GM19372 (cell line): ENCODE data around the gene USP53.
"Not testable (repeated sequence)": the region's sequence is repeated elsewhere in the genome, so short reads cannot be mapped to it uniquely, and the experiment has no call there.

ENCODE experiments used
- ATAC-seq: cut with Tn5 transposase; IDR thresholded peaks from one replicate; pipeline ENCODE4 v1.9.1; 2021; ENCODE audit warnings: mild to moderate bottlenecking, low read depth, moderate library complexity; ENCODE audit not compliant: unreplicated experiment

Gene USP53

GRCh38 chr4:119212234-119212963 is at the start of gene USP53:
TSS of gene USP53 (plus strand) at chr4:119212713. CDS start at chr4:119239760, 27,047 bp downstream.
- peak; percentile 92 for ATAC-seq

- ATAC-seq = no peak
Measured at GRCh38 chr4:119165767-119166166, 46.7 kb upstream of the USP53 start.

- ATAC-seq = no peak
Measured at GRCh38 chr4:119170195-119170594, 42.3 kb upstream of the USP53 start.

DNA sequence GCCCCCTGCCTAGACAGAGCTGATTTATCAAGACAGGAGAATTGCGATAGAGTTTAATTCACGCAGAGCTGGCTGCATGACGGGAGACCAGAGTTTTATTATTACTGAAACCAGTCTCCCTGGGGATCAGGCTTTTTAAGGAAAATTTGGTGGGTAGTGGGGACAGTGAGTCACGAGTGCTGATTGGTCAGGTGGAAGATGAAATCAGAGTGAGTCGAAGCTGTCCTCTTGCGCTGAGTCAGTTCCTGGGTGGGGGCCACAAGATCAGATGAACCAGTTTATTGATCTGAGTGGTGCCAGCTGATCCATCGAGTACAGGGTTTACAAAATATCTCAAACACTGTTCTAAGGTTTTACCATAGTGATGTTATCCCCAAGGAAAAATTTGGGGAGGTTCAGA is 40.3 kb upstream of the USP53 start:
- no peak for ATAC-seq

DNA sequence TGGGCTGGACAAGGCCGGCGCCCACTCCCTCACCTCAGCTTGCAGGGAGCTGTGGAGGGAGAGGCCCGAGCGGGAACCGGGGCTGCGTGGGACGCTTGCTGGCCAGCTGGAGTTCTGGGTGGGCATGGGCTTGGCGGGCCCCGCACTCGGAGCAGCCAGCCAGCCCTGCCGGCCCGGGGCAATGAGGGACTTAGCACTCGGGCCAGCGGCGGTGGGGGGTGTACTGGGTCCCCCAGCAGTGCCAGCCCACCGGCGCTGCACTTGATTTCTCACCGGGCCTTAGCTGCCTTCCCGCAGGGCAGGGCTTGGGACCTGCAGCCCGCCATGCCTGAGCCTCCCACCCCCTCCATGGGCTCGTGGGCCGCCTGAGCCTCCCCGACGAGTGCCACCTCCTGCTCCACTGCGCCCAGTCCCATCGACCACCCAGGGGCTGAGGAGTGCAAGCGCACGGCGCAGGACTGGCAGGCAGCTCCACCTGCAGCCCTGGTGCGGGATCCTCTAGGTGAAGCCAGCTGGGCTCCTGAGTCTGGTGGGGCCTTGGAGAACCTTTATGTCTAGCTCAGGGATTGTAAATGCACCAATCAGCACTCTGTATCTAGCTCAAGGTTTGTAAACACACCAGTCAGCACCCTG is 38.7 kb upstream of the USP53 start:
- not testable (repeated sequence) for ATAC-seq

GRCh38 chr4:119179011-119179410 is 33.5 kb upstream of the USP53 start:
- ATAC-seq = no peak

DNA sequence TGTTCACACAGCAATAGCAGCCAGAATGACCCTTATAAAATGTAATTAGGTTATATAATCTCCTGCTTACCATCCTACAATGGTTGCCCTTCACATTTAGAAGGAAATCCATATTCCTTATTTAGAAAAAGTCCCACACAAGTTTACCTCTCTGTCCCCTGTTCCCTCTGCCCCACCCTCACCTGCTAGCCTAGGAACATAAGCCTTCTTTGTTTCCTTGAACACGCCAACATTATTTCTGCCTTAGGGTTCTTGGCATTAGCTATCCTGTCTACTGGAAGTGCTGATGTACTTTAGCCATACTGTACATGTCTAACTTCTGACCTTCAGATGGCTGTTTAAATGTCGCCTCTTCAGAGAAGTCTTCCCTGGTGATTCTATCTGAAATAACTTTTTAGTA is 28.4 kb upstream of the USP53 start:
- no peak for ATAC-seq

GRCh38 chr4:119189638-119190037 is 22.9 kb upstream of the USP53 start:
- ATAC-seq = no peak

DNA sequence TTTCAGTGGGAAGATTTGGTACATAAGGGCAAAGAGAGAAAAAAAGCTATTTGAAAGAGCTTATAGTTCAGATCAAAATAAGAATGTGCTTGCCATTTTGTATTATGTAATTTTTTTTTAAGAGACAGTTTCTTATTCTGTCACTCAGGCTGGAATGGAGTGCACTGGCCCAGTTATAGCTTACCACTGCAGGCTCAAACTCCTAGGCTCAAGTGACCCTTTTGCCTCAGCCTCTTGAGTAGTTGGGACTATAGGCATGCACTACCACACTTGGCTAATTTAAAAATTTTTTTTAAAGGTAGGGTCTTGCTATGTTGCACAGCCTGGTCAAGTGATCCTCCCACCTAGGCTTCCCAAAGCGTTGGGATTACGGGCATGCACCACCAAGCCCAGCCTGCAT is 22.2 kb upstream of the USP53 start:
- ATAC-seq = no peak

DNA sequence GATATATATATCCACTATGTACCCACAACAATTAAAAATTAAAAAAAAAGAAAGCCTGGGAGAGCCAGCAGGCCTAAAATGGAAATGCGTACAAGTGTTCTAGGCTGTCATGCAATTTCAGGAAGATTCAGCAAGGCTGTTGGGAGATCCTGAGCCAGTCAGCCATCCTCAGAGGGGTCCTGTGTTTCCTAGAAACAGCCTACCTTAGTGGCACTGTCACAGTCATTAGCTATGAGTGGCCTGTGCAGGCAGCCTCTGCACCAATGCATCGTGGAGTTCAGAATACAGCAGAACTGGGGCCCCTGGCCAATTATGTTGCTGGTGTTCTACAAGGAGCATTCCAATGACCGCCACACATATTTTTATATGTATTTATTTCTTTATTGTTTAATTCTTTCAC is 21.0 kb upstream of the USP53 start:
- ATAC-seq = no peak

DNA sequence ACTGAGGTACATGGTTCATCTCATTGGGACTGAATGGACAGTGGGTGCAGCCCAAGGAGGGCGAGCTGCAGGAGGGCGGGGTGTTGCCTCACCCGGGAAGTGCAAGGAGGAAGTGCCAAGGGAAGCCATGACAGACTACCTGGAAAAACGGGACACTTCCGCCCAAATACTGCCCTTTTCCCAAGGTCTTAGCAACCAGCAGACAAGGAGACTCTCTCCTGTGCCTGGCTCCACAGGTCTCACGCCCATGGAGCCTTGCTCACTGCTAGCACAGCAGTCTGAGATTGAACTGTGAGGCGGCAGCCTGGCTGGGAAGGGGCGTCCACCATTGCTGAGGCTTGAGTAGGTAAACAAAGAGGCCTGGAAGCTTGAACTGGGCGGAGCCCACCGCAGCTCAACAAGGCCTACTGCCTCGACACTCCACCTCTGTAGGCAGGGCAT is 14.7 kb upstream of the USP53 start:
- ATAC-seq = no peak

GRCh38 chr4:119204916-119205315 is 7.6 kb upstream of the USP53 start:
- no peak for ATAC-seq

GRCh38 chr4:119205690-119206089 is 6.8 kb upstream of the USP53 start:
- ATAC-seq = no peak

- no peak for ATAC-seq
Measured at GRCh38 chr4:119206178-119206577, 6.3 kb upstream of the USP53 start.

GRCh38 chr4:119207051-119207450 is 5.5 kb upstream of the USP53 start:
- ATAC-seq = no peak

GRCh38 chr4:119209077-119209476 is 3.4 kb upstream of the USP53 start:
- no peak for ATAC-seq

GRCh38 chr4:119209586-119209985 is 2.9 kb upstream of the USP53 start:
- ATAC-seq = no peak

GRCh38 chr4:119210775-119211174 is 1.7 kb upstream of the USP53 start:
- no peak for ATAC-seq

DNA sequence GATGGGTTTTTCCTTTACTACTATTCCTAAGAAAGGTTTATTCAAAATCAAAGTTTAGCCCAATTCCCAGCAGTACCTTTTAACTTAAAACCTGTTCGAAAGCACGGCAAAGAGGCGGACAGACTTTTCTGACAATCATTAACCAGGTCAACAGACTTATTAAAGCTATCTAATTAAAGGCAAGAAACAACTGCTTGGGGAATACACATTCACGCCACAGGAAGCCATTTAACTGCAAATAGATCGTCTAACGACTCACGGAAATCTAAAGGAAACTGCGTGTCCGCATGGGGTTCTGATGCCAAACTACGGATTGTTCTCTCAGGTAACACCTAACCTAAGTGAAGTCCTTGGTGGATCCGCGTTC is 663 bp upstream of the USP53 start:
- ATAC-seq = peak; percentile 11

DNA sequence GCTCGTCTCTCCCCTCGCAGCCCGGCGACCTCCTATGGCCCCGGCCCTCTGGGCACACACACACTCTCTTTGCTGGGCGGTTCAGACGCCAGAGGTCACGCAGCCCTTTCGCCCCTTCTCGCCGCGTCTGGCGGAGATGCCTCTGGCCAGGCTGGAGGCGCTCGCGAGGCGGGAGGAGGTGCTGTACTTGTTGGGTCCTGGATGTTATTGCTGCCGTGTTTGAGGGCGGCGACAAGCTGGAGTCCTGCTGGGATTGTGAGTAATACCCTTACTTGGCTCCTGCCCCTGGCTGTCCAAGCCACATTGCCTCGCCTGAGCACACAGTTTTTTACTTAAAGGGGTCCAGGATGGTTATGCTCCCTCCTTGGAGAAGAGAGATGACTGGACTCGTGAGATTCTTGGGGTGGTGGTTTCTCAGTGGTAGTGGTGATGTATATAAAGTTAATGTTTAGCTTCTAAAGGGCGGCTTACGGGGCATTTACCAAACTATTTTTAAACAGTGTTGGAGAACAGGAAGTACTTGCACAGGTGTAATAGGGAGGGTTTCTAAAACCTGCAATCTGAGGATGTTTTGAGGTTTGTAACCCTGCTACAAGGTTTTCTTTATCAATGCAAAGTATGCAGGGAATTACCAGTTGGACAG is 572 bp downstream of the USP53 start:
- peak; percentile 48 for ATAC-seq

DNA sequence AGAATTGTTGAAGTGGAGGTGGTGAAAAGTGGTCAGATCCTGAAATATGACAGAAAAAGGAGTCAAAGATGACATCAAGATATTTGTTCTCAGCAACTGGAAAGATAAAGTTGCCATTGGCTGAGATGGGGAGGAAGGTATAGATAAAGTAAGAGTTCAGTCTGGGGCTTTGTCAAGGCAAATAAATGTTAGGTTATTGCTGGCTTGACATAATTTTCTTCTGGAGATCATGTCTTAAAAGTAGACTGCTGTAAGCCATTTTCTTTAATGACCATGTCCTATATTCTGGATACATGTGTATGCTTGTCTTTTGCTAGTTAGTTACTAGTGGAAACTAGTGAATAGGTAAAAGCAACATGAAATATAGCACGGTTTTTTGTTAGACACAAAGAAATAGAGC is 5.6 kb downstream of the USP53 start:
- no peak for ATAC-seq

DNA sequence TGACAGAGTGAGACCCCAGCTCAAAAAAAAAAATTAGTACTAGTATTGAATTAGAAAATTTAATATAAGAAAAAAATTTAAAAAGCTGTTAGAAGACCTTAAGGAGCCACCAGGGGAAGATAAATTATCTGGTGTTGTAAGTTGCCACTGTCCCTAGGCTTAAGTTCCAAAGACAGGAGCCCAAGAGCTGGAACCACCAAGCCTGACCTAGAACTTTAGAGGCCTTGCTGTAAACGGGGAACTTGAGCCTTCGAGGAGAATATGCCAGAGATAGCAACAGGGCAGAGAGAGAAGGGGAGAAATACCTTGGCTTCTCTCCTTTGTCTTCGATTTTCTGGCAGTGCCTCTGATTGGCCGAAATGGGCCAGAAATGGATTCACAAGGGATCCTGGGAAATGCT is 8.9 kb downstream of the USP53 start:
- ATAC-seq = no peak
